ENCODE measurements around the gene SLC25A40. TPM values are rescaled to one million over a fixed set of nuclear protein-coding genes. Genes with fewer than 3 reads are reported as not detected.

Gene SLC25A40
- total RNA-seq, 2 experiments from 2014 or later, result 42.1 to 48.7 TPM

GRCh38 chr7:87797798-87798403 is 78.3 kb downstream of the SLC25A40 start:
- H3K4me1 Mint-ChIP-seq, result peaks cover 2% of the 10 kb centered on the region

GRCh38 chr7:87797395-87797794 is 78.8 kb downstream of the SLC25A40 start:
- DNase-seq (no peak), ATAC-seq (no peak)
- CTCF ChIA-PET, result interaction anchor here (1.2 to 2.3 kb wide), 4 partner anchors 10 to 372 kb away, joined by 3 to 13 read pairs (median 3); no protein-coding TSS in a partner anchor
- Mint-ChIP-seq H3K27ac (no peak overlapping the region), H3K27me3 (peaks cover 21% of the 10 kb centered on the region), H3K4me1 (peaks cover 2% of the 10 kb centered on the region), H3K36me3 (no peaks in the 10 kb centered on the region), H3K4me3 (no peak overlapping the region), H3K9me3 (ENCODE audit: low read depth) (no peaks in the 10 kb centered on the region)

More at GRCh38 chr7:87797798-87798403, 78.3 kb downstream of the SLC25A40 start:
- Mint-ChIP-seq H3K36me3 (no peaks in the 10 kb centered on the region), H3K27ac (no peak overlapping the region), H3K9me3 (ENCODE audit: low read depth) (no peaks in the 10 kb centered on the region), H3K27me3 (peaks cover 16% of the 10 kb centered on the region), H3K4me3 (no peak overlapping the region)
- CTCF ChIA-PET, result interaction anchor here (1.4 to 2.3 kb wide), 3 partner anchors 10 to 372 kb away, joined by 3 to 13 read pairs (median 3); no protein-coding TSS in a partner anchor
- DNase-seq, result no peak
- peak; percentile 67 for ATAC-seq

GRCh38 chr7:87785368-87785995 is 90.7 kb downstream of the SLC25A40 start:
- Mint-ChIP-seq H3K27ac (no peak overlapping the region), H3K4me3 (no peak overlapping the region)

GRCh38 chr7:87784424-87784823 is 91.7 kb downstream of the SLC25A40 start:
- Mint-ChIP-seq H3K4me1 (no peaks in the 10 kb centered on the region), H3K36me3 (no peaks in the 10 kb centered on the region), H3K27ac (no peak overlapping the region), H3K27me3 (no peaks in the 10 kb centered on the region), H3K4me3 (no peak overlapping the region), H3K9me3 (ENCODE audit: low read depth) (no peaks in the 10 kb centered on the region)
- DNase-seq (no peak), ATAC-seq (no peak)
- CTCF ChIA-PET, result no interaction called here

More at GRCh38 chr7:87785368-87785995, 90.7 kb downstream of the SLC25A40 start:
- Mint-ChIP-seq H3K4me1 (no peaks in the 10 kb centered on the region), H3K27me3 (peaks cover 3% of the 10 kb centered on the region), H3K9me3 (ENCODE audit: low read depth) (no peaks in the 10 kb centered on the region), H3K36me3 (no peaks in the 10 kb centered on the region)
- ATAC-seq, result no peak
- CTCF ChIA-PET, result no interaction called here
- no peak for DNase-seq

Other genes with a start within 250 kb of the SLC25A40 start
- gene RUNDC3B, start 248.0 kb downstream of the SLC25A40 start, total RNA-seq, result under 1 TPM in 1 of 2 experiments, not detected in 1; 0.19 TPM
- gene DBF4, start 133 bp upstream of the SLC25A40 start, total RNA-seq, result 10 to 100 TPM; 85.1 to 85.5 TPM
- 1 to 10 TPM; 5.2 to 5.8 TPM for gene ADAM22, start 57.9 kb upstream of the SLC25A40 start, total RNA-seq